Measurements from ENCODE around the gene LDB2. TPM values are rescaled to one million over a fixed set of nuclear protein-coding genes. Genes with fewer than 3 reads are reported as not detected.
A peak's percentile ranks its signal among the peaks of the same experiment; 100 is the strongest.

The LDB2 gene
- total and polyA plus RNA-seq, 2 donors (not counting 3 experiments of a cell fraction or from before 2014, with no cell fraction given), result 127 to 223 TPM

DNA sequence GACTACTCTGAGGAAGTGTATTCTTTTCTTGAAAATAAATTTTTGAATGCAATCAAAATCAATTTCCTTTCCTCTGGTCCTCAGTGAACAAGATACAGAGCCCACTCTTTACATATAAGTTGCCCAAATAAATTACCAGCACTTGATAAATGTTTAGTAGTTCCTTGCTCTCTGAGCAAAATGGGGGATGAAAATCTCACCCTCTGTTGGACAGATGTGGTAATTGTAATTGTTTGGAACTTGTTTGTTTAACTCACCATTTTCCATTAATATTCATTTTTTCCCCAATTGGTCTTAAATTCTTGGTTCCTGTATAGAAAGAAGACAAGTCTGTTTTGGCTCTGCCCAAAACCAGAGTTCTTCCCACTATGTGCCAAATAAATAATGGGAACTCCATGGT lies 146.3 kb downstream of the LDB2 start:
- ChIA-PET CTCF (no interaction called here), POLR2A (no interaction called here)
- no peak for FAIRE-seq
- dilution Hi-C loops (cut with MboI; ENCODE audit: extremely low pct_ligation_motif_present, low sequenced_read_pairs) (no loop called here), intact Hi-C loops (cut with micrococcal nuclease) (loop anchor here (2.0 kb wide), 2 partner anchors 247 to 461 kb away; no protein-coding TSS in a partner anchor)
- no peak overlapping the region for H2AFZ ChIP-seq (ENCODE audit: low read depth, low read length)
- no peak overlapping the region for H3K9ac ChIP-seq (replicated peaks; ENCODE audit: extremely low read depth, insufficient read depth, low read length)
- H3K27me3 ChIP-seq (ENCODE audit: control insufficient read depth in 2 of 2, insufficient read depth in 2 of 2, low read length in 2 of 2), result no peaks in the 10 kb centered on the region
- H4K20me1 ChIP-seq (replicated peaks; ENCODE audit: control insufficient read depth, extremely low read depth, insufficient read depth, low read length), result no peaks in the 10 kb centered on the region
- no peak overlapping the region for H3K27ac ChIP-seq (ENCODE audit: insufficient read depth, low read depth, low read length)
- H3K9me3 ChIP-seq (replicated peaks; ENCODE audit: control insufficient read depth, insufficient read depth, low read length), result no peaks in the 10 kb centered on the region
- H3K4me3 ChIP-seq (replicated peaks in 1 of 3; ENCODE audit: insufficient read depth in 1 of 3, low read depth in 1 of 3, low read length in 3 of 3), result no peak overlapping the region
- peaks cover 3% of the 10 kb centered on the region for H3K4me1 ChIP-seq (ENCODE audit: control insufficient read depth, extremely low read depth, insufficient read depth, low read length)
- DNase-seq (ENCODE audit: low read depth, low spot score), result peak; percentile 42
- BruUV-seq (replicated peaks), result no TSS peak
- no peak overlapping the region for H3K4me2 ChIP-seq (ENCODE audit: insufficient read depth, low read length)
- TF ChIP-seq FOS (IDR thresholded peaks at IDR 0.05; ENCODE audit: borderline replicate concordance, insufficient read depth, low read length) (no peak), JUN (IDR thresholded peaks at IDR 0.05; ENCODE audit: borderline replicate concordance, insufficient read depth, insufficient read length, low read depth) (no peak), EZH2 (IDR thresholded peaks at IDR 0.05; ENCODE audit: borderline replicate concordance, low read depth, low read length, severe bottlenecking) (no peak), GATA2 (IDR thresholded peaks at IDR 0.05; ENCODE audit: insufficient read depth, insufficient read length, low read depth, low read length) (no peak), POLR2AphosphoS5 (IDR thresholded peaks at IDR 0.05; ENCODE audit: insufficient read depth, low read depth, low read length) (no peak), POLR2A (IDR thresholded peaks at IDR 0.05; ENCODE audit: low read depth, low read length) (no peak)
- TF ChIP-seq, protein P1, sequence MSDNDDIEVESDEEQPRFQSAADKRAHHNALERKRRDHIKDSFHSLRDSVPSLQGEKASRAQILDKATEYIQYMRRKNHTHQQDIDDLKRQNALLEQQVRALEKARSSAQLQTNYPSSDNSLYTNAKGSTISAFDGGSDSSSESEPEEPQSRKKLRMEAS (IDR thresholded peaks at IDR 0.05; ENCODE audit: insufficient read depth, insufficient read length), result no peak
- TF ChIP-seq, protein P2, sequence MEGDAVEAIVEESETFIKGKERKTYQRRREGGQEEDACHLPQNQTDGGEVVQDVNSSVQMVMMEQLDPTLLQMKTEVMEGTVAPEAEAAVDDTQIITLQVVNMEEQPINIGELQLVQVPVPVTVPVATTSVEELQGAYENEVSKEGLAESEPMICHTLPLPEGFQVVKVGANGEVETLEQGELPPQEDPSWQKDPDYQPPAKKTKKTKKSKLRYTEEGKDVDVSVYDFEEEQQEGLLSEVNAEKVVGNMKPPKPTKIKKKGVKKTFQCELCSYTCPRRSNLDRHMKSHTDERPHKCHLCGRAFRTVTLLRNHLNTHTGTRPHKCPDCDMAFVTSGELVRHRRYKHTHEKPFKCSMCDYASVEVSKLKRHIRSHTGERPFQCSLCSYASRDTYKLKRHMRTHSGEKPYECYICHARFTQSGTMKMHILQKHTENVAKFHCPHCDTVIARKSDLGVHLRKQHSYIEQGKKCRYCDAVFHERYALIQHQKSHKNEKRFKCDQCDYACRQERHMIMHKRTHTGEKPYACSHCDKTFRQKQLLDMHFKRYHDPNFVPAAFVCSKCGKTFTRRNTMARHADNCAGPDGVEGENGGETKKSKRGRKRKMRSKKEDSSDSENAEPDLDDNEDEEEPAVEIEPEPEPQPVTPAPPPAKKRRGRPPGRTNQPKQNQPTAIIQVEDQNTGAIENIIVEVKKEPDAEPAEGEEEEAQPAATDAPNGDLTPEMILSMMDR (IDR thresholded peaks at IDR 0.05; ENCODE audit: extremely low read depth in 1 of 2, insufficient read depth in 1 of 2, low read depth in 1 of 2, low read length in 2 of 2), result peak in 1 of 2 donors; percentile 18
- H3K9me1 ChIP-seq (replicated peaks; ENCODE audit: control insufficient read depth, extremely low read depth, insufficient read depth, low read length), result no peaks in the 10 kb centered on the region
- no peaks in the 10 kb centered on the region for H3K79me2 ChIP-seq (ENCODE audit: control insufficient read depth, insufficient read depth, low read length)
- peaks cover 0 to 12% of the 10 kb centered on the region in 2 experiments for H3K36me3 ChIP-seq (ENCODE audit: control insufficient read depth in 2 of 2, extremely low read depth in 1 of 2, insufficient read depth in 2 of 2, low read length in 2 of 2)
